ENCODE results near the gene CLSTN1. TPM values are rescaled to one million over a fixed set of nuclear protein-coding genes. Genes with fewer than 3 reads are reported as not detected.
A peak's percentile ranks its signal among the peaks of the same experiment; 100 is the strongest.

The CLSTN1 gene
- 10 to 100 TPM; 29.3 to 29.9 TPM for total RNA-seq

- intact Hi-C loops (cut with micrococcal nuclease): loop anchor here (2.0 kb wide), 1 partner anchor 35 kb away; no protein-coding TSS in a partner anchor
- CTCF ChIA-PET: interaction anchor here (1.0 to 3.6 kb wide), 2 partner anchors 39 to 40 kb away, joined by 3 to 36 read pairs; no protein-coding TSS in a partner anchor
These were observed at the start of gene CLSTN1 for GRCh38 chr1:9823943-9824701. TSS of gene CLSTN1 (minus strand) at chr1:9823965. CDS start at chr1:9823733, 232 bp downstream.

GRCh38 chr1:9873385-9873784 is 49.6 kb upstream of the CLSTN1 start:
- POLR2A ChIA-PET: interaction anchor here (1.0 to 1.3 kb wide), 3 partner anchors 10 to 30 kb away, joined by 3 read pairs; no protein-coding TSS in a partner anchor
- Mint-ChIP-seq H3K9me3 (no peaks in the 10 kb centered on the region), H3K27ac (no peak overlapping the region), H3K36me3 (ENCODE audit: low read depth) (no peaks in the 10 kb centered on the region), H3K4me1 (ENCODE audit: low read depth) (peaks cover 4% of the 10 kb centered on the region), H3K4me3 (no peak overlapping the region), H3K27me3 (no peaks in the 10 kb centered on the region)
- DNase-seq (no peak), ATAC-seq (no peak)
- TF ChIP-seq CTCF (IDR thresholded peaks at IDR 0.05): no peak
- CTCF ChIA-PET: interaction anchor here (0.8 to 13.0 kb wide), 11 partner anchors 10 to 247 kb away, joined by 3 to 273 read pairs (median 4); partner anchors contain the start of genes LZIC and NMNAT1
- intact Hi-C loops (cut with micrococcal nuclease): loop anchor here (10.0 kb wide), 1 partner anchor 161 kb away; the partner anchor contains the start of gene UBE4B

More at GRCh38 chr1:9823943-9824701, at the start of gene CLSTN1:
- no peaks in the 10 kb centered on the region for H3K9me3 Mint-ChIP-seq
- peaks cover 35% of the 10 kb centered on the region for H3K4me1 Mint-ChIP-seq (ENCODE audit: low read depth)
- ATAC-seq (peak; percentile 75), DNase-seq (peak; percentile 92)
- H3K27ac Mint-ChIP-seq: peak within 1 kb of the TSS; percentile 82
- H3K27me3 Mint-ChIP-seq: peaks cover 9% of the 10 kb centered on the region
- no peak for TF ChIP-seq CTCF (IDR thresholded peaks at IDR 0.05)
- POLR2A ChIA-PET: no interaction called here
- peaks cover 2% of the 10 kb centered on the region for H3K36me3 Mint-ChIP-seq (ENCODE audit: low read depth)
- peak within 1 kb of the TSS; percentile 87 for H3K4me3 Mint-ChIP-seq

GRCh38 chr1:9872430-9873165 is 48.8 kb upstream of the CLSTN1 start:
- Mint-ChIP-seq H3K4me1 (ENCODE audit: low read depth) (peaks cover 4% of the 10 kb centered on the region), H3K27me3 (no peaks in the 10 kb centered on the region), H3K4me3 (no peak overlapping the region), H3K27ac (no peak overlapping the region), H3K36me3 (ENCODE audit: low read depth) (no peaks in the 10 kb centered on the region), H3K9me3 (no peaks in the 10 kb centered on the region)
- DNase-seq (no peak), ATAC-seq (no peak)
- intact Hi-C loops (cut with micrococcal nuclease): loop anchor here (10.0 kb wide), 1 partner anchor 162 kb away; the partner anchor contains the start of gene UBE4B
- CTCF ChIA-PET: interaction anchor here (0.6 to 13.0 kb wide), 9 partner anchors 10 to 257 kb away, joined by 3 to 273 read pairs (median 4); partner anchors contain the start of genes LZIC and NMNAT1
- POLR2A ChIA-PET: interaction anchor here (0.6 to 1.1 kb wide), 3 partner anchors 14 to 151 kb away, joined by 3 read pairs; partner anchors contain the start of genes LZIC and NMNAT1
- no peak for TF ChIP-seq CTCF (IDR thresholded peaks at IDR 0.05)

- Mint-ChIP-seq H3K36me3 (ENCODE audit: low read depth) (no peaks in the 10 kb centered on the region), H3K4me3 (no peak overlapping the region), H3K27ac (no peak overlapping the region), H3K4me1 (ENCODE audit: low read depth) (peaks cover 4% of the 10 kb centered on the region), H3K27me3 (no peaks in the 10 kb centered on the region), H3K9me3 (no peaks in the 10 kb centered on the region)
- intact Hi-C loops (cut with micrococcal nuclease): loop anchor here (10.0 kb wide), 1 partner anchor 163 kb away; the partner anchor contains the start of gene UBE4B
- DNase-seq (no peak), ATAC-seq (no peak)
- CTCF ChIA-PET: interaction anchor here (1.5 to 13.0 kb wide), 5 partner anchors 11 to 245 kb away, joined by 4 to 273 read pairs (median 6); partner anchors contain the start of genes LZIC and NMNAT1
- TF ChIP-seq CTCF (IDR thresholded peaks at IDR 0.05): no peak
- POLR2A ChIA-PET: interaction anchor here (1.1 kb wide), 1 partner anchor 72 kb away, joined by 3 read pairs; the partner anchor contains the start of genes LZIC and NMNAT1
These were observed 48.1 kb upstream of the CLSTN1 start for GRCh38 chr1:9871707-9872425.

All from activated CD8-positive, alpha-beta T cell treated with anti-CD3 and anti-CD28 coated beads for 36 hours (primary cell).